ENCODE measurements around the gene DIP2C. TPM values are rescaled to one million over a fixed set of nuclear protein-coding genes. Genes with fewer than 3 reads are reported as not detected.

Gene DIP2C
- total RNA-seq, 6 experiments from 2014 or later: 23.2 to 28.9 (median 26.3) TPM

DNA sequence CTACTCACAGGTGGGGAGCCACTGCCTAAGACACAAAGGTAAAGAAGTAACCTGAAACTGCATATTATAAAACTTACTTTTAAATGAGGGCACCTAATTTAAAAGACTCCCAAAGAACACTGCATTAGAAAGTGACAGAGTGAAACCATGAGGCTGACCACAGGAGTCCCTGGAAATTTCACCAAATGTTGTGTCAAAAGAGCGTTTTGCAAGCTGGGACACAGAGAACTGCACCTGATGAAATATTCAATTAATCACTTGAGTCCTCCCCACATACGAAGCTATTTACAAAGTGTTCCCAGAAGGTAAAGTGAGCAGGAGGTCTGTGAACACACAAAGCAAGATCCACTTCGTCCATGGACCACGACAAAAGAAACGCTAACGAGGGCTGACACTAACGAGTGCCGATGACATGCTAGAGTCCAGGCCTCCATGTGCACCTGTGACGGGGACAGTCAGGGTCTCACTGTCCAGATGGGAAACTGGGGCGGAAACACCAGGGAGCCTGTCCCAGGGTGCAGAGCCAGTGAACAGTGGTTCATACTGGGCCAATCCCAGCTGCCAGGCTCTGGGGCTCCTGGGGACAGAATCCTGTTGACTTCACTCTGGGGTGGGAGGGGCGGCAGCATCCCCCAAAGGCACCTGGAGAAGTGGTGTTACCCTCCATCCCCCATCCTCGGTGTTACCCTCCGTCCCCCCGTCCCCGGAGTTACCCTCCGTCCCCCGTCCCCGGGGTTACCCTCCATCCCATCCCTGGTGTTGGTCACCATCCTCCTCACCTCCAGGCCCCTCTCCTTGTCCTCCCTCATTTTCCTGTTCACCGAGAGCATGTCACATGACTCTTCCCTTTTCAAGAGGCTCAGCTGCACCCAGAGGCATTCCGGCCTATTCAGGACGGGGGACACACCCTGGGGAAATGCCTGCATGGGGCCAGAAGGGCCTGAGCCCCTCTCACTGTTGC lies 63.4 kb downstream of the DIP2C start:
- H3K27ac Mint-ChIP-seq: peak overlapping the region; percentile 87; the same call in 1 of the 2 replicates
- H3K9me3 Mint-ChIP-seq: no peaks in the 10 kb centered on the region
- H3K4me1 Mint-ChIP-seq (ENCODE audit: low read depth): peaks cover 35% of the 10 kb centered on the region
- peaks cover 24% of the 10 kb centered on the region for H3K36me3 Mint-ChIP-seq (ENCODE audit: low read depth)
- H3K27me3 Mint-ChIP-seq (ENCODE audit: insufficient read depth): peaks cover 6% of the 10 kb centered on the region
- no peak for TF ChIP-seq CTCF (IDR thresholded peaks at IDR 0.05)
- H3K4me3 Mint-ChIP-seq: peak overlapping the region; percentile 79; the same call in 1 of the 2 replicates
- DNase-seq: no peak

- peak overlapping the region; percentile 87; the same call in 1 of the 2 replicates for H3K27ac Mint-ChIP-seq
- peaks cover 22% of the 10 kb centered on the region for H3K36me3 Mint-ChIP-seq (ENCODE audit: low read depth)
- TF ChIP-seq CTCF (IDR thresholded peaks at IDR 0.05): no peak
- H3K4me1 Mint-ChIP-seq (ENCODE audit: low read depth): peaks cover 36% of the 10 kb centered on the region
- H3K9me3 Mint-ChIP-seq: no peaks in the 10 kb centered on the region
- peak overlapping the region; percentile 79; the same call in 1 of the 2 replicates for H3K4me3 Mint-ChIP-seq
- H3K27me3 Mint-ChIP-seq (ENCODE audit: insufficient read depth): peaks cover 6% of the 10 kb centered on the region
- DNase-seq: no peak
Measured at GRCh38 chr10:625333-625696, 64.2 kb downstream of the DIP2C start.

GRCh38 chr10:624605-625332 lies 64.7 kb downstream of the DIP2C start:
- no peaks in the 10 kb centered on the region for H3K9me3 Mint-ChIP-seq
- TF ChIP-seq CTCF (IDR thresholded peaks at IDR 0.05): no peak
- DNase-seq: no peak
- H3K36me3 Mint-ChIP-seq (ENCODE audit: low read depth): peaks cover 17% of the 10 kb centered on the region
- peaks cover 36% of the 10 kb centered on the region for H3K4me1 Mint-ChIP-seq (ENCODE audit: low read depth)
- H3K4me3 Mint-ChIP-seq: peak overlapping the region; percentile 79
- H3K27ac Mint-ChIP-seq: peak overlapping the region; percentile 87
- peaks cover 6% of the 10 kb centered on the region for H3K27me3 Mint-ChIP-seq (ENCODE audit: insufficient read depth)

DNA sequence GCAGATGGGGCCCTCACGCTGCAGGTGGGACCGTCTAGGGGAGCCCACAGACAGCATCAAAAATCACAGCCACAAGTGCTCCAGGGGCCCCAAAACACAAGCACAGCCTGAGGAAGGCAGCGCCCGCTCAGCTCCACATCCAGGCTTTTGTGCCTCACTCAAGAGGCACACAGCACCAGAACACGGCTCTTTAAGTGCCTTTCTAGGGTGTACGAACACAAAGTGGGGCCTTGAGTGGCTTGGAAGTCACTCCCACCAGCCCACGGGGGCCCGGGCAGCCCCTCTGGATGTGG lies 65.2 kb downstream of the DIP2C start:
- H3K36me3 Mint-ChIP-seq (ENCODE audit: low read depth): peaks cover 16% of the 10 kb centered on the region
- no peak for DNase-seq
- H3K4me3 Mint-ChIP-seq: peak overlapping the region; percentile 73
- H3K27me3 Mint-ChIP-seq (ENCODE audit: insufficient read depth): peaks cover 6% of the 10 kb centered on the region
- no peak for TF ChIP-seq CTCF (IDR thresholded peaks at IDR 0.05)
- peak overlapping the region; percentile 87; the same call in 1 of the 2 replicates for H3K27ac Mint-ChIP-seq
- no peaks in the 10 kb centered on the region for H3K9me3 Mint-ChIP-seq
- H3K4me1 Mint-ChIP-seq (ENCODE audit: low read depth): peaks cover 36% of the 10 kb centered on the region

- Mint-ChIP-seq H3K9me3 (no peaks in the 10 kb centered on the region), H3K4me3 (no peak overlapping the region), H3K36me3 (ENCODE audit: low read depth) (peaks cover 16% of the 10 kb centered on the region), H3K27me3 (ENCODE audit: insufficient read depth) (peaks cover 4% of the 10 kb centered on the region; the same call in 1 of the 2 replicates), H3K27ac (no peak overlapping the region), H3K4me1 (ENCODE audit: low read depth) (peaks cover 39% of the 10 kb centered on the region)
- DNase-seq: no peak
- TF ChIP-seq CTCF (IDR thresholded peaks at IDR 0.05): no peak
Measured at GRCh38 chr10:623477-624311, 65.8 kb downstream of the DIP2C start.

Measured in HFFc6 (cell line).